ENCODE results near the gene POTEI. TPM values are rescaled to one million over a fixed set of nuclear protein-coding genes. Genes with fewer than 3 reads are reported as not detected.
"Not testable (repeated sequence)": the region's sequence is repeated elsewhere in the genome, so short reads cannot be mapped to it uniquely, and the experiment has no call there.

The POTEI gene
- under 1 TPM in 2 of 4 donors, not detected in 2; 0.26 to 0.35 TPM for total RNA-seq

- H3K27ac ChIP-seq; DNase-seq; intact Hi-C loops (cut with DNase I; ENCODE audit: low total_unique reads); H3K27me3 ChIP-seq; H3K36me3 ChIP-seq; H3K4me3 ChIP-seq; H3K4me1 ChIP-seq; H3K9me3 ChIP-seq: not testable (repeated sequence)
Measured at GRCh38 chr2:130509228-130509627, at the start of gene POTEI. POTEI (minus strand) TSS chr2:130509328; CDS start chr2:130509235, 93 bp downstream.

- H3K4me1 ChIP-seq; H3K4me3 ChIP-seq; H3K36me3 ChIP-seq; intact Hi-C loops (cut with DNase I; ENCODE audit: low total_unique reads); H3K27me3 ChIP-seq; H3K9me3 ChIP-seq; H3K27ac ChIP-seq; DNase-seq: not testable (repeated sequence)
Measured at GRCh38 chr2:130556441-130556840, 47.3 kb upstream of the POTEI start.

DNA sequence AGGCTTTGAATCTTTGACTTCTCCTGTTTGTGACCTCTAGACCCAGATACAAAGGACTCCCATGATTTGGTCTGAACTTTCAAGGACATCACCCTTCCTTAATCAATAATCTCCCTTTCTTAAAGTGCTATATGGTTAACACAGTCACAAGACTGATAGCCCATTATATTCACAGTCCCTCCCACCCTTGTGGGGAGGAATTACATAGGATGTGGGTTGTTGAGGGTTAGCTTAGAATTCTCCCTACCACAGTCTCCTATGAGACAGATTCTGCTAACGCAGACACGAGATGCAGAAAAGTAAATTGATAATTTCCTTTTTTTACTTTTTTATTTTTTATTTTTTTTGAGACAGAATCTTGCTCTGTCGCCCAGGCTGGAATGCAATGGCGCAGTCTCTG lies 45.0 kb upstream of the POTEI start:
- H3K27me3 ChIP-seq; H3K36me3 ChIP-seq; H3K9me3 ChIP-seq; intact Hi-C loops (cut with DNase I; ENCODE audit: low total_unique reads); H3K4me1 ChIP-seq; H3K27ac ChIP-seq; H3K4me3 ChIP-seq; DNase-seq: not testable (repeated sequence)

DNA sequence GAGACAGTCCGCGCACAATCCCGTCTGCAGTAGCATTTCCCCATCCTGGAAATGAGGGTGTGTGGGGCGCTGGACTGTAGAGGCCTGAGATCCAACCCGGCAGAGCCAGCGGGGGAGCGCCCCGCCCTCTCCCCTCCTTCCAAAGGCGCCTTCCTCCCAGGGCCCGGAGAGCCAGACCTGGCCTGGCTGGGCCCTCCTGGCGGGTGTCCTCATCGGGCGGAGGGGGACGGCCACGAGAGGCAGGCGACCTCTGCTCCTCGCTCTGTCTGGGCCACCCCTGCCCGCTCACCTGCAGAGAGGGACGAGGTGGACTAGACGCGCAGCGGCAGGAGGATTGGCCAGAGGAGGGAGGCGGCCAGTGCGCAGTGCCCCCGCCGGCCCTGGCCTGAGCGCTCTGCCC lies 40.3 kb upstream of the POTEI start:
- DNase-seq; H3K4me1 ChIP-seq; intact Hi-C loops (cut with DNase I; ENCODE audit: low total_unique reads); H3K27ac ChIP-seq; H3K9me3 ChIP-seq; H3K27me3 ChIP-seq; H3K4me3 ChIP-seq; H3K36me3 ChIP-seq: not testable (repeated sequence)

DNA sequence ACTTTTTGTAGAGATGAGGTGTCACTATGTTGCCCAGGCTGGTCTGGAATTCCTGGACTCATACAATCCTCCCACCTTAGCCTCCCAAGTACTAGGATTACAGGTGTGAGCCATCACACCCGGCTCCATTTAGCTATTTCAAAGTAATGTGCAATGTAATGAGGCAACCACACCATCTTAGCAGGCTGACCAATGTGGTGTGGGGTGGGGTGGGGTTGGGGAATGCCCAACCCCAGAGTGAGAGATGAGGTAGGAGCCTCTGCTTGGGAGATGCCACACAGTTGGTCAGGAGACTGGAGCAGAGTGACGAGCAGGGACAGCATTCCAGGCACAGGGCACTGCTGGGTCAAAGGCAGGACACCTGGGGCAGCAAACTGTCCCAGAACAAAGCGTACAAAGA lies 39.3 kb upstream of the POTEI start:
- H3K27me3 ChIP-seq; H3K9me3 ChIP-seq; H3K27ac ChIP-seq; intact Hi-C loops (cut with DNase I; ENCODE audit: low total_unique reads); H3K4me1 ChIP-seq; DNase-seq; H3K4me3 ChIP-seq; H3K36me3 ChIP-seq: not testable (repeated sequence)

- H3K9me3 ChIP-seq; H3K27ac ChIP-seq; DNase-seq; H3K36me3 ChIP-seq; intact Hi-C loops (cut with DNase I; ENCODE audit: low total_unique reads); H3K4me1 ChIP-seq; H3K4me3 ChIP-seq; H3K27me3 ChIP-seq: not testable (repeated sequence)
Measured at GRCh38 chr2:130544978-130545377, 35.9 kb upstream of the POTEI start.

DNA sequence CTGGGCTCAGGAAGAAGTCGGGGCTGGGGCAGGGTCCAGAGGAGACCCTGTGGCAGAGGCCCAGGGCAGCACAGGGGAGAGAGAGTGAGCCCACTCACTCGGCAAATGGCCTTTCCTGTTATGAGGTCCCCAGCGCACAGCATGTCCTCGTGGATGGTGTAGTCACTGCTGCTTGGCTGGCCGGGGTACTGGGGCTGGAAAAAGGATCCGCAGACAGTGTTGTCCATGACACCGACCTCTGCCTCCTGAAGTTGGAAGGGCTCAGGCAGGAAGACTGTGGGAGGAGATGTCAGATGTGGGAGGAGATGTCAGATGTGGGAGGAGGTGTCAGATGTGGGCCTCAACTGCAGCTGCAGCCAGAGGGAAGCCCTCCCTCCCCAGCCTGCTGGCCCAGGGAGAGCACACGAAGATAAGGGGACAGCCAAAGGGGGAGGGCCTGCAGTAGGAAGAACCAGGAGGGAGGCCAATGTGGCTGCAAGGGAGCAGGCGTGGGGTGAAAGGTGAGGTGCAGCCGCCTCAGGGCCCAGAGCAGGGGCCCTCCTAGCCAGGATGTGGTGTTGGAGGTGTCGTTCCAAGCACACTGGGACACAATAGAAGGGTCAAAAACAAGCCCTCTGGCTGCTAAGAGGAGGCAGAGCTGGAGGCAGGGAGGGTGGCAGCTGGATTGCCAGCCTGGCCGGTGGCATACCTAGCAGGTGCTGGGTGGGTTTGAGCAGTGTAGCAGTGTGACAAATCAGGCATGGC lies 34.8 kb upstream of the POTEI start:
- H3K27me3 ChIP-seq; H3K27ac ChIP-seq; DNase-seq; H3K36me3 ChIP-seq; H3K4me1 ChIP-seq; intact Hi-C loops (cut with DNase I; ENCODE audit: low total_unique reads); H3K4me3 ChIP-seq; H3K9me3 ChIP-seq: not testable (repeated sequence)

DNA sequence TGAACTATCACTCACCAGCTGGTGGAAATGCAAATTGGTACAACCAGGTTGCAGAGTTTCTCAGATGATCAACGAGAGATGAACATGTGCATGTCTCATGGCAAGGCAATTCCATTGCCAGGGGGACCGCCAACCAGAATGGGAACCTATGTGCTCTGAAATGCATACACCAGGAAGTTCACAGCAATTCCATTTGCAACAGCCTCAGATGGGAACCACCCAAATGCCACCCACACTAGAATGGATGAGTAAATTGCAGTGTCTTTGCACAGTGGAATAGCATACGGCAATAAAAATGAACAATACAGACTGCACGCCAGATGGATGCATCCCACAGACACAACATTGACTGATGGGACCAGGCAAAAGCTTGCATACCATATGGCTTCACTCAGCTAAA lies 33.7 kb upstream of the POTEI start:
- H3K4me3 ChIP-seq; H3K9me3 ChIP-seq; H3K4me1 ChIP-seq; DNase-seq; H3K27me3 ChIP-seq; intact Hi-C loops (cut with DNase I; ENCODE audit: low total_unique reads); H3K36me3 ChIP-seq; H3K27ac ChIP-seq: not testable (repeated sequence)

GRCh38 chr2:130538271-130538670 lies 29.1 kb upstream of the POTEI start:
- H3K27ac ChIP-seq; H3K9me3 ChIP-seq; H3K36me3 ChIP-seq; intact Hi-C loops (cut with DNase I; ENCODE audit: low total_unique reads); H3K4me3 ChIP-seq; H3K27me3 ChIP-seq; H3K4me1 ChIP-seq; DNase-seq: not testable (repeated sequence)

DNA sequence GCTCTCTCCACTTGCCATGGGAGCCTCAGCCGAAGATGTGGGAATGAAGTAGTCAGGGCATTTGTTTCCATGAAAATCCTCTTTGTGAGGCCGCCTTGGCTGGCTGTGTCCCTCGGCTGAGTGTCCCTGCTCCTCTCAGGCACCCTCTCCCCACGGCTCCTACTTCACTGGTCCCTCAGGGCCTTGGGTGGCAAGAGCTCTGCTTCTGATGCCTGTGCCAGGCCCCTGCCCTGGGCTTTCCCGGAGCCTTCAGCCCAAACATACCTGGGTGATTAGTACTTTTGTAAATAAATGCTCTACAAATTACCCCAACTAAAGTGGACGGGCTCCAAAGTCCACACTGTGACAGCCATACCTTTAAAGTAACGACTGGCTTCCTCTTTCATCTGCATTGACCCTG lies 27.5 kb upstream of the POTEI start:
- H3K4me1 ChIP-seq; H3K27me3 ChIP-seq; DNase-seq; H3K4me3 ChIP-seq; intact Hi-C loops (cut with DNase I; ENCODE audit: low total_unique reads); H3K27ac ChIP-seq; H3K36me3 ChIP-seq; H3K9me3 ChIP-seq: not testable (repeated sequence)

GRCh38 chr2:130531672-130532071 lies 22.5 kb upstream of the POTEI start:
- H3K27ac ChIP-seq; H3K27me3 ChIP-seq; H3K4me1 ChIP-seq; H3K9me3 ChIP-seq; H3K36me3 ChIP-seq; intact Hi-C loops (cut with DNase I; ENCODE audit: low total_unique reads); DNase-seq; H3K4me3 ChIP-seq: not testable (repeated sequence)

- H3K27me3 ChIP-seq; H3K36me3 ChIP-seq; intact Hi-C loops (cut with DNase I; ENCODE audit: low total_unique reads); DNase-seq; H3K27ac ChIP-seq; H3K9me3 ChIP-seq; H3K4me3 ChIP-seq; H3K4me1 ChIP-seq: not testable (repeated sequence)
Measured at GRCh38 chr2:130531225-130531624, 22.1 kb upstream of the POTEI start.

DNA sequence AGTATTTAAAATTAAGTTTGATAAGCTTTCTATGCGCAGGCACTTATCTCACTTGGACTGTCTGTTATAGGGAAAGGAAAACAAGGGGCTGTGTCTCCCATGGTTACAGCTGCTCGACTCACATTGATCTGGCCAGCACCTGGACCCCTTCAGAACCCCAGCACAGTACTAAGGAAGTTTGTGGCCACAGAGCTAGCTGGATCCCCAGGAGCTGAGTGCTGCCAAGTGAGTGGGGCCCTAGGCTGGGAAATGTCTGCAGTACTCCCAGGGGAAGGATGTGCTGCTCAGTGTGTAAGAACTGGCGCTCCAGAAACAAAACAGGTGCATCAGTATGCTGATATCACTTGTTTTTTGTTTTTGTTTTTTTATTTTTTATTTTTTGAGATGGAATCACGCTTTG lies 21.1 kb upstream of the POTEI start:
- not testable (repeated sequence) for H3K27ac ChIP-seq

DNA sequence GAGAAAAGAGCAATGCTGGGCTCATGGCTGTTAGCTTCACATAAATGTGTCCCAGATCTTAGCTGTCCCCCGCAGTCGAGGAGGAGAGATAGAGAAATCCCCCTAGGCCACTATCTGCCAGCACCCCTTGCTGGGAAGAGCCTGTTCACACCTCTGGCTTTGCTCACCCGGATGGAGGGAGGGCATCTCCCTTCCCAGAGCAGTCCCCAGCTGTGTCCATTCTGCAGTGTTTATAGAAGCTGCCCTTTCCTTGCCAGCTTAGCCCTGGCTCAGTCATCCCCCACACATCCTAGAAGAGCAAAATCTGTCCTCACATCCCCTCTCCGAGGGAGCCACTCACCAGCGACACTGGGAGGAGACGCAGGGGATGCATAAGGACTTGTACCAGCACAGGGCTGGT lies 20.4 kb upstream of the POTEI start:
- H3K4me3 ChIP-seq; intact Hi-C loops (cut with DNase I; ENCODE audit: low total_unique reads); DNase-seq: not testable (repeated sequence)

More for the DNA sequence above, 21.1 kb upstream of the POTEI start:
- H3K36me3 ChIP-seq; H3K4me3 ChIP-seq; DNase-seq; H3K4me1 ChIP-seq; H3K27me3 ChIP-seq; H3K9me3 ChIP-seq; intact Hi-C loops (cut with DNase I; ENCODE audit: low total_unique reads): not testable (repeated sequence)

More for the DNA sequence above, 20.4 kb upstream of the POTEI start:
- not testable (repeated sequence) for H3K9me3 ChIP-seq, H3K4me1 ChIP-seq, H3K27me3 ChIP-seq, H3K27ac ChIP-seq, H3K36me3 ChIP-seq

Data from uterus (tissue), 4 donors.